GM06990 (cell line): ENCODE measurements around the gene ACTL9.

Experiments used
- DNase-seq: peaks from one replicate; pipeline ENCODE4 v3.0.0-alpha.2; 2011; ENCODE audit not compliant: insufficient read length; ENCODE audit errors: extremely low read depth
- H3K27me3 ChIP-seq: replicated peaks from 2 replicates; pipeline ENCODE4 v1.6.0; 2011; ENCODE audit warnings: low read length; ENCODE audit not compliant: control insufficient read depth, insufficient read depth
- H3K36me3 ChIP-seq: 2 replicates; pipeline ENCODE4 v1.5.1; 2011; ENCODE audit warnings: low read length; ENCODE audit not compliant: control insufficient read depth, insufficient read depth
- H3K4me3 ChIP-seq: replicated peaks from 2 replicates; pipeline ENCODE4 v1.5.1; 2011; ENCODE audit warnings: low read depth, mild to moderate bottlenecking, control low read depth, low read length
- TF ChIP-seq, protein P1 (sequence below): IDR thresholded peaks from 2 replicates; pipeline ENCODE4 v1.5.1; 2011; ENCODE audit warnings: low read length, control low read depth, mild to moderate bottlenecking, inconsistent platforms; ENCODE audit not compliant: insufficient read depth, poor library complexity, severe bottlenecking

Gene ACTL9

DNA sequence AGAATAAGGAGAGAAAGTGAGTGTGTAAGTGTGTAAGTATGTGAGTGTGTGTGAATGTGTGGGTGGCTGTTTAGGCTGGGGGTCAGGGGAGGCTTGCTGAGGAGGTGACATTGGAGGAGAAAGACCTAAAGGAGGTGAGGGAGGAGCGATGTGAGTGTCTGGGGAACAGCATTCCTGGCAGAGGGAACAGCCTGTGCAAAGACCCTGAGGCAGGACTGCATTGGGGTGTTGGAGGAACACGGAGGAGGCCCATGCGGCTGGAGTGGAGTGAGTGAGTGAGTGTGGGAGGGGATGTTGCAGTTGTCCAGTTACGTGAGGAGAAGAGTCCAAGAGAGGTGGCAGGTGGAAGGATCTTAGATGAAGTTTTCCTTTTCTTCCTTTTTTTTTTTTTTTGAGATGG, 36.3 kb downstream of the ACTL9 start:
- DNase-seq = no peak
- TF ChIP-seq, protein P1, sequence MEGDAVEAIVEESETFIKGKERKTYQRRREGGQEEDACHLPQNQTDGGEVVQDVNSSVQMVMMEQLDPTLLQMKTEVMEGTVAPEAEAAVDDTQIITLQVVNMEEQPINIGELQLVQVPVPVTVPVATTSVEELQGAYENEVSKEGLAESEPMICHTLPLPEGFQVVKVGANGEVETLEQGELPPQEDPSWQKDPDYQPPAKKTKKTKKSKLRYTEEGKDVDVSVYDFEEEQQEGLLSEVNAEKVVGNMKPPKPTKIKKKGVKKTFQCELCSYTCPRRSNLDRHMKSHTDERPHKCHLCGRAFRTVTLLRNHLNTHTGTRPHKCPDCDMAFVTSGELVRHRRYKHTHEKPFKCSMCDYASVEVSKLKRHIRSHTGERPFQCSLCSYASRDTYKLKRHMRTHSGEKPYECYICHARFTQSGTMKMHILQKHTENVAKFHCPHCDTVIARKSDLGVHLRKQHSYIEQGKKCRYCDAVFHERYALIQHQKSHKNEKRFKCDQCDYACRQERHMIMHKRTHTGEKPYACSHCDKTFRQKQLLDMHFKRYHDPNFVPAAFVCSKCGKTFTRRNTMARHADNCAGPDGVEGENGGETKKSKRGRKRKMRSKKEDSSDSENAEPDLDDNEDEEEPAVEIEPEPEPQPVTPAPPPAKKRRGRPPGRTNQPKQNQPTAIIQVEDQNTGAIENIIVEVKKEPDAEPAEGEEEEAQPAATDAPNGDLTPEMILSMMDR = no peak
- H3K27me3 ChIP-seq = no peaks in the 10 kb centered on the region
- no peak overlapping the region for H3K4me3 ChIP-seq
- H3K36me3 ChIP-seq = no peaks in the 10 kb centered on the region

- no peak for DNase-seq
- Histone ChIP-seq H3K27me3 (no peaks in the 10 kb centered on the region), H3K36me3 (no peaks in the 10 kb centered on the region), H3K4me3 (no peak overlapping the region)
- TF ChIP-seq, protein P1 = no peak
Measured at GRCh38 chr19:8659905-8660304, 38.7 kb downstream of the ACTL9 start.

- Histone ChIP-seq H3K36me3 (no peaks in the 10 kb centered on the region), H3K27me3 (no peaks in the 10 kb centered on the region), H3K4me3 (no peak overlapping the region)
- TF ChIP-seq, protein P1 = no peak
- no peak for DNase-seq
Measured at GRCh38 chr19:8657869-8658268, 40.7 kb downstream of the ACTL9 start.

DNA sequence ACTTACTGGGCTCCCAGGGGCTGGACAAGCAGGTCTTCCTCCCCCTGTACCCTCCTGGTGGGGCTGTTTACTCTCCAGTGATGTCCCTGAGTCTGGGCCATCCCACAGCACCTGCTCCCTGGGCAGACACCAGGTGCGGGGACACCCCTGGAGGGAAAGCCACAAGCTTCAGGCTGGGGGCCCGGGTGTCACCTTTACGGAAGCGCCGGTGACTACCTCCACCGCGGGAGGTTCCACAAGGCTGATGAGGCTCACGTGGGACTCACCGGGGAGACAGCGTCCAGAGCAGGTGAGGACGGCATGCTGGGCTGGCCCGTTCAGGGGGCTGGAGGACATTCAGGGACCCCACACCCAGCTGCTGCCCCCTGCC, 43.3 kb downstream of the ACTL9 start:
- DNase-seq = peak; percentile 28
- H3K27me3 ChIP-seq = no peaks in the 10 kb centered on the region
- H3K4me3 ChIP-seq = no peak overlapping the region
- H3K36me3 ChIP-seq = no peaks in the 10 kb centered on the region
- TF ChIP-seq, protein P1 = no peak

GRCh38 chr19:8654591-8655339, 43.8 kb downstream of the ACTL9 start:
- H3K36me3 ChIP-seq = no peaks in the 10 kb centered on the region
- DNase-seq = peak; percentile 50
- H3K27me3 ChIP-seq = no peaks in the 10 kb centered on the region
- TF ChIP-seq, protein P1 = peak; percentile 97
- H3K4me3 ChIP-seq = no peak overlapping the region

GRCh38 chr19:8648240-8648639, 50.4 kb downstream of the ACTL9 start:
- Histone ChIP-seq H3K4me3 (no peak overlapping the region), H3K27me3 (no peaks in the 10 kb centered on the region), H3K36me3 (no peaks in the 10 kb centered on the region)
- TF ChIP-seq, protein P1 = no peak
- DNase-seq = no peak
